HEK293 (cell line): ENCODE measurements around the gene FRAS1.

ENCODE experiments used
- CTCF ChIP-seq: fragments of 450-650 bp; formaldehyde crosslinking; IDR thresholded peaks from 2 replicates; pipeline ENCODE4 v1.5.1; 2016; ENCODE audit warnings: missing biosample characterization, missing genetic modification characterization
- ZNF138 ChIP-seq: fragments of 450-650 bp; formaldehyde crosslinking; IDR thresholded peaks from 2 replicates; pipeline ENCODE4 v1.5.1; 2016; ENCODE audit warnings: missing biosample characterization, missing genetic modification characterization, borderline replicate concordance

GRCh38 chr4:78562687-78563086 lies 505.6 kb downstream of the FRAS1 start:
- TF ChIP-seq ZNF138 (tag by site-specific recombination) (no peak), CTCF (no peak)
